Measurements from ENCODE around the gene MSH2.
"Not testable (repeated sequence)": the region's sequence is repeated elsewhere in the genome, so short reads cannot be mapped to it uniquely, and the experiment has no call there.

Gene MSH2

GRCh38 chr2:47401789-47402554 lies 984 bp upstream of the MSH2 start:
- no peak for DNase-seq (ENCODE audit: low spot score)
- no peak for TF ChIP-seq CTCF (IDR thresholded peaks at IDR 0.05; ENCODE audit: extremely low read depth, missing control alignments)

GRCh38 chr2:47402555-47402804 lies 476 bp upstream of the MSH2 start:
- no peak for DNase-seq (ENCODE audit: low spot score)
- TF ChIP-seq CTCF (IDR thresholded peaks at IDR 0.05; ENCODE audit: extremely low read depth, missing control alignments): no peak

GRCh38 chr2:47403609-47404193 lies 745 bp downstream of the MSH2 start:
- no peak for TF ChIP-seq CTCF (IDR thresholded peaks at IDR 0.05; ENCODE audit: extremely low read depth, missing control alignments)
- DNase-seq (ENCODE audit: low spot score): no peak

- no peak for TF ChIP-seq CTCF (IDR thresholded peaks at IDR 0.05; ENCODE audit: extremely low read depth, missing control alignments)
- DNase-seq (ENCODE audit: low spot score): no peak
Measured at GRCh38 chr2:47404356-47404755, 1.4 kb downstream of the MSH2 start.

GRCh38 chr2:47405757-47406156 lies 2.8 kb downstream of the MSH2 start:
- TF ChIP-seq CTCF (IDR thresholded peaks at IDR 0.05; ENCODE audit: extremely low read depth, missing control alignments): no peak
- no peak for DNase-seq (ENCODE audit: low spot score)

- DNase-seq (ENCODE audit: low spot score): not testable (repeated sequence)
Measured at GRCh38 chr2:47406649-47407330, 3.8 kb downstream of the MSH2 start.

- not testable (repeated sequence) for DNase-seq (ENCODE audit: low spot score)
Measured at GRCh38 chr2:47407976-47408375, 5.0 kb downstream of the MSH2 start.

- no peak for TF ChIP-seq CTCF (IDR thresholded peaks at IDR 0.05; ENCODE audit: extremely low read depth, missing control alignments)
Measured at GRCh38 chr2:47414682-47415458, 11.9 kb downstream of the MSH2 start.

More at GRCh38 chr2:47414682-47415458, 11.9 kb downstream of the MSH2 start:
- DNase-seq (ENCODE audit: low spot score): no peak
